Rectal smooth muscle tissue (tissue), 1 donor: Measurements from ENCODE around the gene SULT4A1.

Experiments
- H3K27ac ChIP-seq: one replicate; pipeline ENCODE4 v1.7.0; 2013; ENCODE audit warnings: low read depth, low read length, inconsistent platforms
- H3K27me3 ChIP-seq: one replicate; pipeline ENCODE4 v1.7.0; 2013; ENCODE audit warnings: low read length; ENCODE audit not compliant: control insufficient read depth, insufficient read depth
- H3K36me3 ChIP-seq: one replicate; pipeline ENCODE4 v1.7.0; 2013; ENCODE audit warnings: low read length; ENCODE audit not compliant: control insufficient read depth, insufficient read depth
- H3K4me1 ChIP-seq: one replicate; pipeline ENCODE4 v1.7.0; 2013; ENCODE audit warnings: low read length; ENCODE audit not compliant: control insufficient read depth, insufficient read depth
- H3K4me3 ChIP-seq: one replicate; pipeline ENCODE4 v1.7.0; 2013; ENCODE audit warnings: low read length
- H3K9ac ChIP-seq: one replicate; pipeline ENCODE4 v1.7.0; 2013; ENCODE audit warnings: low read length

SULT4A1 gene

DNA sequence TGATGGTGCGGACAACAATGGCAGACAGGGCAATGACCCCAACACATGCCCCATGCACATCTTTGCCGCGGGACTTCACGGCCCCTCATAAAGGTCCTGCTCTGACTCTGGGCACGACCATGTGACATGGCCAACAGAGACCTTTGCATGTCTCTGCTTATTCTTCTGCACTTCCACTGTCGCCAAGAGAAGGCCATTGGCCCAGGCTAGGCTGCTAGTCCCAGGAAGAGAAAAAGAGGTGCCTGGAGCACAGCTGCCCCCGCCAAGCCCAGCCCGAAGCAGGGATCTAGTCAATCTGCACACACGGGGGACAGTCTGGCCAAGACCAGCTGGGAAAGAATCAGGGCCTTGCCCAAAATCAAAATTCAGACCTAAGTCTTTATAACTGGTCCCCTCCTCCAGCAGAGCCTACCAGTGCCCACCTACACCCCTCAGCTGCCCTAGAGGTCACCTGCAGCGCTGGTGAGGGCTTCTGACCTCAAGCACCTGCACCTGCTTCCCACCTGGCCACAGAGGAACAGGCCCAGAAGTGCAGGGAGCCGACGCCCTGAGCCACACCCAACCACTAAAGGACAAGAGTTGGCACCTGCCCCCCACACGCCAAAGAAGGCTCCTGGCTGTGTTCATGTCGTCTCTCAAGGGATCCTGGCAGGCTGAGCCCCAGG lies 8.1 kb downstream of the SULT4A1 start:
- no peaks in the 10 kb centered on the region for H3K27me3 ChIP-seq

DNA sequence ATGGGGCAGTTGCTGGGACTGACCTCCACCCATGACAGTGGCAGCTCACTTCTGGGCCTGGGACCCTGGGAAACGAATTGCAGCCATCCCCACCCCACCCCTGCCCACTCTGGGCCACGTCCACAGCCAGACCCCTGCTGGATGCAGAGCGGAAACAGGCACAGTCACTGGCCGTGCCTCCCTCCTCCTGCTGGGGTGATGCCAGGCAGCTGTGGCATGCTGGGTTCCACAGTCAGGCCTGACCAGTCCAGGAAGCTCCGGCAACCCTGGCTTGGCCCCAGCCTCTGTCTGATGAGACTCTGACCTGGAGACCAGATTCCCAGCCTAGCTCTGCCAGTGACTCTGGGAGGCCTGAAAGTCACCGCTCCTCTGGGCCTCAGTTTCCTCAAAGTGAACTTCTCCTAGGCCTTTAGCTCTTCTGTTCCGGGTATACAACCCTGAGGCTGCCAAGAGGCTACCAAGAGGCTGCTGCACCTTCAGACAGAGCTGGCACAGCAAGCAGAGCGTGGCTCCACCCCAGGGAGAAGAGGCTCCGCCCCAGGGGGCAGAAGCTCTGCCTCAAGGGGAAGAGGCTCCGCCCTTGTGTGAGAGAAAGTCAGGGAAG lies 8.9 kb downstream of the SULT4A1 start:
- H3K36me3 ChIP-seq, result no peaks in the 10 kb centered on the region
- no peak overlapping the region for H3K4me3 ChIP-seq
- H3K9ac ChIP-seq, result no peak overlapping the region
- no peaks in the 10 kb centered on the region for H3K4me1 ChIP-seq
- peaks cover 1% of the 10 kb centered on the region for H3K27me3 ChIP-seq
- no peak overlapping the region for H3K27ac ChIP-seq

More for the DNA sequence above, 8.1 kb downstream of the SULT4A1 start:
- no peak overlapping the region for H3K27ac ChIP-seq
- H3K4me1 ChIP-seq, result no peaks in the 10 kb centered on the region
- H3K9ac ChIP-seq, result no peak overlapping the region
- H3K4me3 ChIP-seq, result no peak overlapping the region
- H3K36me3 ChIP-seq, result no peaks in the 10 kb centered on the region

DNA sequence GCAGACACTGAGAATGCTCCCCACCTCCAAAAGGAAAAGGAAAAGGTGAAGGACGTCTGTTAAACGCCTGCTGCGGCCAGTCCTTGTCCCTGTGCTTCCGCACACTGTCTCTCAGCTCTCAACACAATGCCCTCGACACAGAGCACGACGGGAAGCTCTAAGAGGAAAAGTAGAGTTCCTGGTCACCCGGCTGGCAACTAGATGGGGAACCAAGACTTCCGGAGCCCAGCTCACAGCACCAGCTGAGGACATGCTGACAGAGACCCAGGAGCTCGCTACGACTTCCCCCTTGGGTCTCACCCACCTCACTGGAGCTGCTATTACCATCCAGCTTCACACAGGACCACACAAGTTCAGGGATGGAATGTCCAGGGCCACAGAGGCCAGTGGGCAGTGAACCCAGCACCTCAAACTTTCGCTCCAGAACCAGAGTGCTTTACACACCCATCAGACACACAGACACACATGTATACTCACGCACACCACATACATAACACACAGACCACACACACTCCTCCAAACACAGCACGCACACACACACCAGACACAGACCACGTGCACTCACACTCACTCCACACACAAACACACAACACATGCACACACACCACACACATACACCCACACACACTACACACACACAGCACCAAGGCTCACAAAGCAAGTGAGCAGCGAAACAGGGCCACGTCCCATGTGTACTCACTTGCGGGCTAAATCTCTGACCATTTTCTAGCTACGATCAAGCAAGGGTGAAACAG lies 9.6 kb downstream of the SULT4A1 start:
- Histone ChIP-seq H3K27me3 (peaks cover 4% of the 10 kb centered on the region), H3K9ac (no peak overlapping the region), H3K36me3 (no peaks in the 10 kb centered on the region), H3K4me1 (no peaks in the 10 kb centered on the region), H3K27ac (no peak overlapping the region), H3K4me3 (no peak overlapping the region)

DNA sequence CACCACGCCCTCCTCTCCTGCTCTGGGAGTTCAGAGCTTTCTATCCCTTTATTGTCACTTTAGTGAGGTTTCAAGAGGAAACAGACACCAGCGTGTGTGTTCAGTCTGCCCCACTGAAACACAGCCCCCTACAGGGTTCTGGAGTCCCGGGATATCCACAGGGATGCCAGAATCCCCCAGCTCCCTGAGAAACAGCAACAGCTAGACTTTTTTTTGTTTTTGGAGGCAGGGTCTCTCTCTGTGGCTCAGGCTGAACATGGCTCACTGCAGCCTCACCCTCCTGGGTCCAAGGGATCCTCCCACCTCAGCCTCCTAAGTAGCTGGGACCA lies 10.4 kb downstream of the SULT4A1 start:
- Histone ChIP-seq H3K9ac (no peak overlapping the region), H3K27ac (no peak overlapping the region), H3K36me3 (no peaks in the 10 kb centered on the region), H3K4me1 (no peaks in the 10 kb centered on the region), H3K4me3 (no peak overlapping the region), H3K27me3 (peaks cover 4% of the 10 kb centered on the region)

DNA sequence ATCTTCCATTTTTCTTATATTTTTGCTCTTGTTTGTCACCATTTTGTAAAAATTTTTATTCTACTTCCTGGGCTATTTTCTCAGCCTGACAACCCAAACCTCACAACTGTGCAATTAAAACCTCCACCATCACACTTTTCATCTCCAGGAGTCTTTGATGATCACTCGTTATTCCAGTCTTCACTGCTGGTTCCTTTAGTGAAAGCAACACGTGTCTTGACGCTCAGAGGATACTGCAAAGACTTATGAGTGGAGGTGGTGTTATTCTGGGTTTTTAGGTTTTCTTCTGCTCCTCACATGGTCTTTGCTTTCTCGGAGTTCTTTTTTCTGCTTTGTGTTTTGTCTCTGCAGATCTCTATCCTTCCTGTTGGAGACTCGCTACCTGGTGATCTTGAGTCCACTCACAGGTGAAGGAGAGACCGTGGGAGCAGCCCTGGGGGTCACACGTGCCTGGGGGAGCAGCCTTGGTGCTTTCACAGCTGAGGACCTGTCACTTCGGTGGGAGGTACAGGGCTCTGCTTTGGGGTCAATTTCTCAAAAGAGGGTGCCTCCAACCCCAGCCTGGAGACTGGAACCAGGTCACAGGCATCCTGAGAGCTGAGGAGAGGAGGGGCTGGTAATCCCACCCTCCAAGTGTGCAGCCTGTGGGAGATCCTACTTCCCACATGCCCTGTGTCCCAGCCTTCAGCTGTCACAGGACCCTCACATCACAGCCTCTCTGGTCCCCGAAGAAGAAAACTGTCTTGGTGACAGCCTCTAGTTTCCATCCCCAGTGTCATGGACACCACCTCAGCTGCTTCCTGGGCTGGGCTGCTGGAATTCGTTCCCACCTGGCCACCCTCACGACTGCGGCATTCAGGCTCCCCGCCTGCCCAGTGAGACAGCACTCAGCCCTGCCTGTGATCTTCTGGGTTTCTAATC lies 11.0 kb downstream of the SULT4A1 start:
- Histone ChIP-seq H3K27me3 (peaks cover 4% of the 10 kb centered on the region), H3K4me1 (no peaks in the 10 kb centered on the region), H3K4me3 (no peak overlapping the region), H3K27ac (no peak overlapping the region), H3K36me3 (no peaks in the 10 kb centered on the region), H3K9ac (no peak overlapping the region)

DNA sequence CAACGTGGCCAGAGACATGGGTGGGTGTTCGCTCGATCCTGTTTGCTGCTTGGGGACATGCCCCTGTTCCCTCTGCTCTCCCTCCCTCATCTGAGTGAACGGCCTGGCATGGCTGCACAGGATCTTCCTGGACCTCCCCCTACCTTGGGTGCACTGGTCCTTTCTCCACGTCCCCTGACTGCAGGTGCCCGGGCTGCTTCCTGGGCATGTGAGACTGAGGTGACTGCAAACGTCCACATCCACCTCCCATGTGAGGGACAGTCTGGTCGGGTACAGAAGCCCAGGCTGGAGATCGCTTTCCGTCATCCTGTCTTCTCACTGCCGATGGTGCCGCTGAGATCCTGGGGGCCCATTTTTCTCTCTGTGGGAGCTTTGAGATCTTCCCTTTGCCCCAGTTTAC lies 11.8 kb downstream of the SULT4A1 start:
- H3K4me3 ChIP-seq, result no peak overlapping the region
- H3K4me1 ChIP-seq, result no peaks in the 10 kb centered on the region
- no peaks in the 10 kb centered on the region for H3K36me3 ChIP-seq
- H3K9ac ChIP-seq, result no peak overlapping the region
- peaks cover 4% of the 10 kb centered on the region for H3K27me3 ChIP-seq
- H3K27ac ChIP-seq, result no peak overlapping the region

DNA sequence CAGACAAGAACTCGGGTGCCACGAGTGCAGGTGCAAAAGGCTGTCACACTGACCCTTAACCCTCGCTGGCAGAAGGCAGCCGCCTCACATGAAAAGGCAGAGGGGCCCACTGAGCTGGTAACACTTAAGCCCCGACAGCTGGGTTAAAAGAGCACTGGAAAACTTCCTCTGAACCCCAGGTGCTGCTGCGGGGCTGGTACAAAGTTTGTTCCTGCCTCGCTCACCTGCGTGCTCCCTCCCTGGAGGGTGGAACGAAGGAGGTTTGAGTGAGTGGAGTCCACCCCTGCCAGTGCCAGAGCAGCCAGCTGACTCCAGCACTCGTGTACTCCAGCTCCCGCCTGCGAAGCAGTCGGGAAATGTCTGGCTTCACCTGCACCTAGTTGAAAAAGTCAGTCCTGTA lies 12.6 kb downstream of the SULT4A1 start:
- Histone ChIP-seq H3K4me1 (no peaks in the 10 kb centered on the region), H3K36me3 (no peaks in the 10 kb centered on the region), H3K9ac (no peak overlapping the region), H3K27ac (no peak overlapping the region), H3K4me3 (no peak overlapping the region), H3K27me3 (peaks cover 4% of the 10 kb centered on the region)

DNA sequence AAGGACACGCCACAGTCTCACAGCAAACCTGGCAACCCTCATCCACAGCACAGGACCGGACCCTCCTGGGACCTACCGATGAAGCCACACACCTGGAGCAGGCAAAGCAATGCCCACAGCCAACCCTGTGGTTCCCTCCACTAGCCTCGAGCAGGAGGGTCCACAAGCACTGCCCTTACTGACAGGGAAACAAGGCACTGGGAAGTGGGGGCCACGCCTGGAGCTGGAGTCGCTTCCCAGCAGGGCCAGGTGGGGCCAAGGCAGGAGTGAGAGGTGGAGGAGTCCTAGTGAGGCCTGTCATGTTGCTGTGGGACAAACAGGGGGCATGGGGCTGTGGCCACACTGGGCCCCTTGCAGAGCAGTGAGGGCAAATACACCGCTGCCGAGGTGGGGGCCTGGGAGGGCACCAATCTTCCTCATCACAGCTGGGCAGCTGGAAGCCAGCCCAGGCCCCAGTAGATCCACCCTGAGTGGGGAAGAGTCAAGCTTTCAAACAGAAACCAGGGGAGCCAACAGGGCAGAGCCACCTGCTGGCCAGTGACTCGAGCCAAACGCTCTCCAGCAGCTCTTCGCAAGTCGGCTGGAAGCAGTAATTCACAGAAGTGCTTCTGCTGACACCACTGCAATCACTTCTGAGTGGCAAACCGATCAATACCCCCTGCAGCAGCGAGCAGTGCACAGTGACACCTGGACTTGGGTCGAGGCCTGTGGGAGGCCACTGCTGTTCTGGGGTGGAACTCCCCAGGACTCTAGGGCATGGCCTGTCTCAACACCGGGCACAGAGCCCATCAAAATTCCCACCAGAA lies 13.7 kb downstream of the SULT4A1 start:
- no peaks in the 10 kb centered on the region for H3K4me1 ChIP-seq
- H3K4me3 ChIP-seq, result no peak overlapping the region
- no peak overlapping the region for H3K9ac ChIP-seq
- H3K27ac ChIP-seq, result no peak overlapping the region
- no peaks in the 10 kb centered on the region for H3K36me3 ChIP-seq
- peaks cover 4% of the 10 kb centered on the region for H3K27me3 ChIP-seq

DNA sequence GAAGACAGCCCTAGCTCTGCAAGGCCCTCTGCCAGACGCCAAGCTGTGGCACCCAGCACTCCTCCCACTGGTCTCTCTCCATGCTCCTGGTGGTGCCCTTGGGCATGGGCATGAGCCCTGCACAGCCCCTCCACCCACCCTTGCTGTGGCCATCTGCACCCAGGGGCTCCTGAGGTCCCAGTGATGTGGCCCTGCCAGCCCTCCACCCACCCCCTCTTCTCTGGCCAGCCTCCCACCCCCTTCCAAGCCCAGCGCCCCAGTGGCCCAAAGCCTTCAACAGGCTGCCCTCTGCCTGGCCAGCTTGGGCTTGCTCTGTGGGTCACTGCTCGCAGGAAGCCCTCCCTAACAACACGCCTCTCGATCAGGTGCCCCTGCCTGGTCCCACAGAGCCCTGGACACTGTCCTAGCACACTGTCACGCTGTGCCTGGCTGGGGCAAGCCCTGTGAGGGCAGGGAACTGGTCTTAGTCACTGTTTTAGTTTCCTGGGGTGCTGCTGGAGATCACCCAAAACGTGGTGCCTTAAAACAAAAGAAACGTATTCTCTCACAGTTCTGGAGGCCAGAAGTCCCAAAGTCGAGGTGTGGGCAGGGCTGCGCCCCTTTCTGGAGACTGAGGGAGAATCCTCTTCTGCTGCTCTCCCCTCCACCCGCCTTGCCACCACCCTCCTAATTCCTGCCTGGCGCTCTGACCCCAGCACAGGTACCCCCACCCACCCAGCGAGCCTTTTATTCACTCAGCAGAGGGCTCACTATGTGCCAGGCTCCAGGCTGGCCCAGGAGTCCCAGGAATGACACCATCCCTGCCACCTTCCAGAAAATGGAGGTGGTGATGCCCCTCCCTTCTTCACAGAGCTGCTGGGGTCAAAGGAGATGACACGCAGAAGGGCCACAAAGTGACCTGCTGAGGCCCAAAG lies 14.7 kb downstream of the SULT4A1 start:
- Histone ChIP-seq H3K27ac (no peak overlapping the region), H3K4me1 (no peaks in the 10 kb centered on the region), H3K4me3 (no peak overlapping the region), H3K9ac (no peak overlapping the region), H3K36me3 (no peaks in the 10 kb centered on the region), H3K27me3 (peaks cover 4% of the 10 kb centered on the region)

DNA sequence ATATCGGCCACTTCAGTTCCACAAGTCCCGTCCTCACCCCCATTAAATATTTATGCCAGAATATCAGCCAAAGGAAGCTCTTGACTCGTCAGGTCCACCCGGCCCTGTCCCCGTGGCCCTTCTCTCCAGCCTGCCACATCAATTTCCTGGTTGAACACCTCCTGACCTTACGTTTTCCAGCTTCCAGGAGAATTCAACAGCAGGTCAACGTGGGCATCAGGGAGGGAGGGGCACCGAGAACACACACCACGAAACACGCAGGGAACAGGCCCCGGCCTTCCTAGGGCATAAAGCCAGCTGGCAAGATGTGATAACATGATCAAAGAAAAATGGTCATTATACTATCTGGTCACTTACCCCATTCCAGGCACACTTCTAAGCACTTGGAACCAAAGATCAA lies 15.3 kb downstream of the SULT4A1 start:
- H3K36me3 ChIP-seq, result no peaks in the 10 kb centered on the region
- peaks cover 4% of the 10 kb centered on the region for H3K27me3 ChIP-seq
- no peak overlapping the region for H3K4me3 ChIP-seq
- no peaks in the 10 kb centered on the region for H3K4me1 ChIP-seq
- no peak overlapping the region for H3K9ac ChIP-seq
- H3K27ac ChIP-seq, result no peak overlapping the region

DNA sequence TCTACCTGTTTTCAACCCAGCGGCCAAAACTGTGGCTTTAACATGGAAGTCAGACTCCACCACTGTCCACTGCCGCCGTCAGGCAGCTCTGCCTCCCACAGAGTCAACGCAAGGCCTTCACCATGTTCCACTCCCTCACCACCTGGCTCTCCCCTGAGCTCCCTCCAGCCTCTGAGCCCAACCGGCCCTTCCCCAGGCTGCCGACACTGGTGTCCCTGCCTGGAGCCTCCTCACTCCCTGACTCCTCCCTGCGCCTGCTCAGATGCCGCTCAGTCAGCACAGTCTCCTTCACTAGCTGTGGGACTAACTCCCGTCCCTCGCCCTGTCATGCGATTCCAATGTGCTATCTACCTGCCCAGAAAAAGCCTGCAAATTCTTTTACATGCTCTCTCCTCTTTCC lies 16.3 kb downstream of the SULT4A1 start:
- Histone ChIP-seq H3K9ac (no peak overlapping the region), H3K36me3 (no peaks in the 10 kb centered on the region), H3K4me1 (no peaks in the 10 kb centered on the region), H3K27me3 (peaks cover 4% of the 10 kb centered on the region), H3K4me3 (no peak overlapping the region), H3K27ac (no peak overlapping the region)
